Activated CD4-positive, alpha-beta T cell treated with anti-CD3 and anti-CD28 coated beads for 4 hours (primary cell): ENCODE data around the gene PSMC3.

Source experiments
- DNase-seq, 2 donors: peaks; one replicate each; pipeline ENCODE4 v3.0.0-alpha.2; 2020

PSMC3 gene

DNA sequence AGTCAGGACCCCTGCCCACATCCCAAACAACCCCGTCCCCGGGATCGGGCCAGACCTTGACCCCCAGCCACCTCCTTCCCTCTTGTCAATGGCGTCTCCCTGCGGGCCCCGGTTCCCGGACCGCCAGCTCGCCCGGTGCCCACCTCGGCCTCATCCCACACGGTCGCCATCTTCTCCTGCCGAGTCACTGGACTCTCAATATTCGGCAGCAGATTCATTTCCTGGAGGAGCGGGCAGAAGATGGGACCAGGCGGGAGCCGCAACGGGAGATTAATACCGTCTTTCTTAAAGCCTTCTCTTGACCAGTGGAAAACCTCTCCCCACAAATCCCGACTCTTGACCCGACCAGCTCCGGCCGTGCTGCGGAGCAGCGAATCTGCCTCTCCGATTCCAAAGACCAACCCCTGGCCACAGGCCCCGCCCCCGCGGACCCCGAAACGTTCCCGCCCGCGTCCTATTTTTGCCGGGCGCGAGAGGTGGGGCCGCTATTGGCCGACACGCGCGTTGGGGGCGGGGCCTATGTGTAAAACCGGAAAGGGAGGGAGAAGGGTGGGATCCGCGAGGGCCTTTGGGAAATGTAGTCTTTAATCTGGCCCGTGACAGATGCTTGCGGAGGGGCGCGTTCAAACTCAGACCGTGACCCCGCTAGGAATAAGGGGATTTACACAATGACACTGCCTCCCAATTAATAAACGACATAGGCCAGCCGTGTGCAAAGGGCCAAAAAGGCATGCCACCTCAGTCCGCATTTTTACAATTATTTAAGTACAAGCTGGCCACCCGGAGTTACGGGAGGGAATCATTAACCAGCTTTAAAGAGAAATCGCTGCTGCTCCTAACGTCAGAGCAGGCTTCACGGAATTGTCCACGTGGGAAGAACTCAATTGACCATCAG, at the start of gene PSMC3:
TSS of gene PSMC3 (minus strand) at position 378 of the 895 bp plus-strand sequence. CDS start at position 218, 160 bp downstream.
- peak; percentile 99 for DNase-seq

DNA sequence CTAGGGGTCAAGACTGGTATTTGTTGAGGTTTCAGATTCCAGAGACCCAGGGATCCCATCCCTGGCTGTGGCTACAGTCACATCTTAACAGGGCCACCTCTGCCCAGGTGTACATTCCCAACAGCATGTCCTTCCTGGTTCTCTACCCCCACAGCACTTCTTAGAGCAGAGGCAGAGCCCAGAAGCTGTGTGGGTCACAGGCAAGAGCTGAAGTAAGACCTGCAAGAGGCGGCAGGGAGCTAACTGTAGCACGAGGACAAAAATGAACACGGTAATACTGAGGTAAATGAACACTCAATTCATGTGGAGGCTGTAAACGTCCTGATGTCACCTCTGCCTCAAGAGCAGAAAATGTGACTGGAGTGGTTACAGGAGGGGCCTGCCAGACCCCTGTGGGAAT, 44.4 kb upstream of the PSMC3 start:
- DNase-seq = no peak

DNA sequence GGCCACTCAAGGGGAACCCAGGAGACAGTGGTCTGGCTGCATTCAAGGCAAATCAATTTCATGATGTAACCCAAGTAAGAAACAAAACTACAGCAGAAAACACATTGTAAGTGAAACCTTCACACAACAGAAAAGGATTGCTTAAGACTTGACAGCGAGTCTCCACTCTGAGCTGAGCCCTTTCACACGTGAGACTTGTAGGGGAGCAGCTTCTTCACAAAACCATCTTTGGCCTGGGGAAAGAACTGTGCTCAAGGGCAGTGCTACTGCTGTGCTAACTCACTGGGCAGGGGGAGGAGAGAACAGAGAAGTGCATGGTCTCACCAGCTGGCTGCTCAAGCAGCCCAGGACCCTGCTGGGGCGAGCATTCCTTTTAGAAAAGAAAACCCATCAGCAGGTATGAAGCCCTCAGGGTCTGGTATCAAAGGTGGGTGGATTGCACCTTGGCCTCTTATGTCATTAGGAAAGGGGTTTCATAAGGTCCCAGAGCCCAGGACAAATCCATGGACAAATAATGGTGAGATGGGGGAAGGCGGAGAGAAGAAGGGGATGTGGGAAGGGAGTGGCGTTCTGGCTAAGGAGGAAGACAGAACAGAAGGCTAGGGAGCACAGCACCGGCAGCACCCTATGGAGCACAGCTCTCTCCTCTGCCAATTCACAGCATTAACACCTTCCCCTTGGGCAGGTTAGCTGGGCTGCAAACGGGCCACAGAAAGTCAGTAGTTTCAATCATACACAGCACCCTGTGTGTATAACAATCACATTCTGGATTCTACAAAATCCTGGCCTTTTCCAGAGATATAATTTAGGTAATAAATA, 43.3 kb upstream of the PSMC3 start:
- no peak for DNase-seq

DNA sequence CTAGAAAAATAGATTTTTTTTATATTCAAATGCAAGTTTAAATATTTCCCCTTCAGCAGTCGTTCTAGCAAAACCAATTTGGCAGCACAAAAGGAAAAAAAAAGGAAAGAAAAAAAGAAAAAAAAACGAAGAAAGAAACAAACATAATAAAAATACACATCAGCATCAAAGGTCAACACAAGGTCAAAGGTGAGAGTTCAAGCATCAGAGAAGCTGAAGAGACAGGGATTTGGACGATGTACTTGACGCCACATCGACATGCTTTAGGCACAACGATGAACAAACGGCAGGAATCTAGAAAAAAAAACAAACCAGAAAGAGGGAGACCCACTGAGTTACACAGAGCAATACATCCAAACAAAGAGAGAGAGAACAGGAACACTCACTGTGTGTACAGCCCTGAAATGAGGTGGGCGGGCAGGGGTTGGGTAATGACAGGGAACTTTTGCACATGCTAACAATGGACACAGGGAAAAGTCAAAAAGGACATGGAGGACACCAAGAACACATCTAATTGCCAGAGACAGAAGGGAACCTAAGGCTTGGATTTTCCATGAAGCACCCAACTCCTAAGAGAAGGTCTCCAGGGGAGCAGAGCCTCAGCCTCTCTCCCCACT, 42.5 kb upstream of the PSMC3 start:
- DNase-seq = no peak

DNA sequence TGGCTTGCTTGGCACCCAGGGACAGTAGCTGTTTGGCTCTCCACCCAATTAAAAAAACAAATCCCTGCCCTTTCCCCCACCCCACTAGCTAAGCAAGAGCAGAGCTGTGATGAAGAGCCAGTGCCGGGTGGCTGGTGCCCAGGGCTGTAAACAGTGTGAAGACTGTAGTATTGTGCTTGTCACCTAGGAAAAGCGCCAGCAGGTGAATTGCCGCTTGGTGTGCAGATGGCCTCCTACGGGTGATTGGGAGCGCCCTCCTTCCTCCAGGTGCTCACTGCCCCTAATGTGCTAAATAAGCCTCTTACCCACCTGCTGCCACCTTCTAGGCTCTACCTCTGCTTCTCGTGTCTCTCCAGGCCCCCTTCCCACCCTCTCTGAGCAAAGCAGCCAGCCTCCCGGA, 41.1 kb upstream of the PSMC3 start:
- no peak for DNase-seq

DNA sequence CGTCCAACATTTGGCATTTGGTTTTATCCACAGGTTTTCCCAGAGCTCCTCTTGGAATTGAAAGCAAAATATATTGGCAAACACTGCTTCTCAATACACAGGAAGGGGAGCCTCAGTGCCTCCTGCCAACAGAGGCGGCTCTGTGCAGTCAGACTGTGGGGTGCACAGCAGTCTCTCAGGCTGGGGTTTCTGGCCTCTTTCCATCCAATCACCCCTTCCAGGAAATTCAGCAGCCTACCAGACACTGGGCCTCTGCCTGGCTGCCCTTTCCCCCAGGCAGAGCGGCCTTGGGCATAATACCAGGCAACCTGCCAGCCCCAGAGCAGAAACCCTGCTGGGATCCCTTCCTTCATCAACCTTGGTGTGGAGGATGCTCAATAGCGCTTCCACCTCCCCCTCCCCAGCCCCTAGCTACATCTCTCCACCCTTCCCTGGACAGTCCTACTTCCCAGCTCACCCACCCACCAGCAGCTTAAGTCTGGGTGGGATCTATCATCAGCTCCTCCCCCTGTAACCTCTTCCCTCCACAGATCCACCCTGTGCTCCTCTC, 40.5 kb upstream of the PSMC3 start:
- no peak for DNase-seq

DNA sequence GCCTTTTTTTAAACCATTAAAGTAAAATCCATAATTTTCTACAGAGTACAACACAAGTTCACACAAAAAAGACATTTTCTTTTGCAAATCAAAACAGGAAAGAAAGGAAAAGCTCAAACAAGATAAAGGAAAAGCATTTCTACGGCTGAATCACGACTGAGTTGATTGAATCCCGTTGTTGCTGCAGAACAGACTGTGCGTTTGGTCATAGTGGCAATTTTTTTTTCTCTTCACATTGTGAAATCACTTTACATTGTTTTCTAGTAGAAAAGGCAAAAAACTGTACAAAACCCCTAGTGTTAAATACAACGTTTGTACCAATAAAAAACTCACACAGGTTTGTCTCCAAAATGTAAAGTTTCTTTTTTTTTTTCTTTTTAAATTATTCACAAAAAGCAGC, 40.0 kb upstream of the PSMC3 start:
- DNase-seq = no peak

DNA sequence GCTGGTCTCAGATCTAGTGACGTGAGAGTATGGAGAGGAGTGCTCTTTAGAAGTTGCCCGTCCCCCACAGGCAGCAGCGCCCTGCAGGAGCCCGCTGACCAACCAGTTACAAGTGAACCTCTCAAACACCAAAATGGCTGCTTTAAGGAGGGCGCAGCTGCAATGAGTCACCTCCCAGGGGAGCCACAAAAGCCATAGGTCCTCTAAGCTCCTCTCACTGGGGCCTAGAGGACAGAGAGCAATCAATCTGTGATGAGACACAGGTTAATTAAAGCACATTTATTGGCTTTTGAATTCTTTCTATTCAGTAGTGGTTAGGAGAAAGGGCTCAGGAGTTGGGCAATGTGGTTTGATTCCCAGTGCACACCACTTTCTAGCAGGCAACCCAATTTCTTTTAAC, 38.2 kb upstream of the PSMC3 start:
- no peak for DNase-seq

DNA sequence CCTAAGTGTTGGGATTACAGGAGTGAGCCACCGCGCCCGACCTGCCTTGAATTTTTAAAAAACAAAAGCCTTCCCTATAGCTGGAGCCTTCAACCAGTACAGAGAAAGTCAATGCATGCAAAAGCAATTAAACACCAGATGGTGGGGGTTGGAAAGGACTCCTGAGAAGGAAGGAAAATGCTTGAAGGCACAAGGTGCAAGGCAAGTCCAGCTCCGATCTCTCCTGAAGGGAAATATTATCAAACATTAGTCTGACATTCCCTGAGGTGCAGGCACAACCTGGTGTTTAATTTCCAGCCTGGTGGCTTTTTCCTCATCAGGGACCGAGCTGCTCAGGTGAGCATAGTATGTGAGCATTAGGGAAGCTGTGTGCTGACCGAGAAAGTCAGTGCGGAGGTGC, 35.6 kb upstream of the PSMC3 start:
- DNase-seq = no peak

DNA sequence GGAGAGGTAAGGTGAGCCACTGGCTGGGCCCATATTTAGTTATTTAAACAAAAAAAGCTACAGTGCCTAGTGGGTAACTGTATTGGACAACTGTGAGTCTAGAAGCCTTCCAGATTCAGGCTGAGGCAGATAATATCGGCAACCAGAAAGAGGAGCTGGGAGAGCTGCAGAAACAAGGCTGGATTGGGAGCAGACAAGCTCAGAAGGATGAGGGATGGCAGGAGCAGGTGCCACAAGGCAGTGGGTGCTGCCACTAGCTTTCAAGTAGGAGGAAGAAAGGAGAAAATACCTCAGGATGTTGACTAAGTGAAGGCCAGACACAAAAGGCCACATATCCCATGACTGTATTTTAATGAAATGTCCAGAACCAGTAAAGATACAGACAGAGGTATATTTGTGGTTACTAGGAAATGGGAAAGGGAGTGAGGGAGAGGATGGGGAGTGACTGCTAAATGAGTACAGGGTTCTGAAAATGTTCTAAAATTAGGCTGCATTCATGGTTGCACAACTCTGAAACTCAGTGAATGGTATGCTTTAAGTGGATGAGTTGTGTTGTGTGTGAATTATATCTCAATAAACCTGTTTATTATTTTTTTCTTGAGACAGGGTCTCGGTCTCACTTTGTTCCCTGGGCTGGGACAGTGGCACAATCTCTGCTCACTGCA, 34.5 kb upstream of the PSMC3 start:
- no peak for DNase-seq

DNA sequence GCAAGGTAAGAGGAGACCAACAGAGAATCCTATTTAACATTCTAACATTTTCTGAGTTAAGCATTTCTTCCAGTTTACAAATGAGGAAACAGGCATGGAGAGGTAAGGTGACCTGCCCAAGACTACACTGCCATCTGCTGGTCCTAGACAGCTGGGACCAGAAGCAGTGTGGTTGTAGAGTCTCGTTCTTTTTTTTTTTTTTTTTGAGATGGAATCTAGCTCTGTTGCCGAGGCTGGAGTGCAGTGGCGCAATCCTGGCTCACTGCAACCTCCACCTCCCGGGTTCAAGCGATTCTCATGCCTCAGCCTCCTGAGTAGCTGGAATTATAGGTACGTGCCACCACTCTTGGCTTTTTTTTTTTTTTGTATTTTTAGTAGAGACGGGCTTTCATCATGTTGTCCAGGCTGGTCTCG, 28.0 kb upstream of the PSMC3 start:
- DNase-seq = peak; percentile 55 to 66

DNA sequence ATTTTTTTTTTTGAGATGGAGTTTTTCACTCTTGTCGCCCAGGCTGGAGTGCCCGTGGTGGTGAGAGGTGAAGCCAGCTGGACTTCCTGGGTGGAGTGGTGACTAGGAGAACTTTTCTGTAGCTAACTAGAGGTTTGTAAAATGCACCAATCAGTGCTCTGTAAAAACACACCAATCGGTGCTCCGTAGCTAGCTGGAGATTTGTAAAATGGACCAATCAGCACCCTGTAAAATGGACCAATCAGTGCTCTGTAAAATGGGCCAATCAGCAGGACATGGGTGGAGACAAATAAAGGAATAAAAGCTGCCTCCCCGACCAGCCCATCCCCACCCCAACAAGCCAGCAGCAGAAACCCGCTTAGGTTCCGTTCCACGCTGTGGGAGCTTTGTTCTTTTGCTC, 27.1 kb upstream of the PSMC3 start:
- DNase-seq = no peak

DNA sequence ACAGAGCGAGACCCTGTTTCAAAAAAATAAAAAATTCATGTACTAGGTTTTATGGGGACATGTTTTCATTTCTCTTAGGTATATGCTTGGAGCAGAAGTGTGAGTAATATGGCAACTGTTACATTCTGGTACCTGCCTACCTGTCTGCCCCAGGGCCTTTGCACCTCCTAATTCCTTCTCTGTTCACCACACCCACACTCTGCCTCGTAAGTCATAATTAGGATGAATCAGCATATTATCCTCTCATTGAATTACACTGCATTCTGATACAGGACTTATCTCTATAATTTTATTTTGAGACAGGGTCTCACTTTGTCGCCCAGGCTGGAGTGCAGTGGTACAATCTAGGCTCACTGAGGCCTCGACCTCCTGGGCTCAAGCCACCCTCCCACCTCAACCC, 25.8 kb upstream of the PSMC3 start:
- no peak for DNase-seq

DNA sequence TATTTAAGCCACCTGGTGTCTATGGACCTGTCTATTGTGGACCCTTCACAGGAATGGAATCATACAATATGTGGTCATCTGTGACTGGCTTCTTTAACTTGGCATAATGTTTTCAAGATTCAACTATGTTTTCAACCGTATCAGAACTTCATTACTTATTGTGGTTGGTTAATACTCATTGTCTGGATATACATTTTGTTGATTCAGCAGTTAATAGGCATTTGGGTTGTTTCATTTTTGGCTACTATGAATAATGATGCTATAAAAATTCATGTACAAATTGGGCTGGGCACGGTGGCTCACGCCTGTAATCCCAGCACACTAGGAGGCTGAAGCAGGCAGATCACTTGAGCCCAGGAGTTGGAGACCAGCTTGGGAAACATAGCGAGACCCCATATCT, 25.2 kb upstream of the PSMC3 start:
- no peak for DNase-seq

DNA sequence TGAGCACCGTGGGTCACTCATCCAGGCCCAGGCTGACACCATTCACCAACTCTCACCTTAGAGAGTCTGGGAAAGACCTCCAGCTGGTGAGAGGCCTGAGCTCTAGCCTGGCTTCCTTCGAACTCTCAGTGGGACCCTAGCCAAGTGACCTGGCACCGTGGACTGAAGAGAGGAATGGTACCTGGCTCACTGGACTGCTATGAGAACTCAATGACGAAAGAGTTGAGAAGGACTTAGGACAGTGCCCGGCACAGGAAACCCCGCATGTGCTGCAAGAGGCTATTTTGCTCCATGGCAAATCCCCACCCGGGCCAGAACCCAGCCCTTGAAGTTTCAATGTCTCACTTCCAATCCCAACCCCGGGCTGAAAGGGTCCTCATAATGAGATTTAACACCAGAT, 23.3 kb upstream of the PSMC3 start:
- no peak for DNase-seq

DNA sequence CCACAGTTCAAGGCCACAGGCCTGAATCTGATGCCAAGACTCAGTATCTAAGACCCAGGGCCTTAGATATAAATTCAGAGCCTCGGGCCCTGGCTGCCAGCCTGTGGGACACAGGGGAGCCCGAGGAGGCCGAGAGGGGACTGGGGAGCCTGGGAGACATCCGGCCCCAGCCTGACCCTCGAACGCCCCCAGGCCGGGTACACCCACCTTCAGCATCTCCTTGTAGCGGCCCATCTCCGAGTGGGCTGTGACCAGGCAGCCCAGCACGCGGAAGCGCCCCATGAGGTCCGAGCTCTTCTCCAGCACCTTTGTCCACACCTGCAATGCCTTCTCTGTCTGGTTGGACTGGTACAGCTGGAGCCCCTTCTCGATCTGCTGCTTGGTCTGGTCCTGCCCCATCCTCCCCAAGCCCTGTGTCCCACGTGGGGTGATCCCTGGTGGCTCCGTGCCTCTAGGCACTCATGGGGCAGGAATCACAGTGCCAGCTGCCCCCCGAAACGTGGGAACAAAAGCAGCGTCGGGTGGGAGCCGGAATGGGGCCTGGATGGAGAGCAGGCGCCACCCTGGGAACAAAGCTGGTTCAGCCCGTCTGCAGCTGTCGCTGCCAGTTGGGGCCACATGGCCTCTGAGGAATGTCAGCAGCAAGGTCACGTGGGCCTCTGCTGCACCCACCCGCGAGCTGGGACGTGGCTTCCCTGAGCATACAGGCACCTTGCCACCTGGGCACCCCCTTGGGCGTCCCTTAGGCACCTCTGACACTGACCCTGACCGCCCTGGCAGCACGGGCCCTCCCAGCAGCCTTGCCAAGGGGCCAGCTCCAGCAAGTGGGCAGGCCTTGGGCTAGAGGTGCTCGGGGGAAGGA, 22.6 kb upstream of the PSMC3 start, which contains the start of gene RAPSN:
TSS of gene RAPSN (minus strand) at position 571 of the 862 bp plus-strand sequence. CDS start at position 399, 172 bp downstream.
- no peak for DNase-seq

DNA sequence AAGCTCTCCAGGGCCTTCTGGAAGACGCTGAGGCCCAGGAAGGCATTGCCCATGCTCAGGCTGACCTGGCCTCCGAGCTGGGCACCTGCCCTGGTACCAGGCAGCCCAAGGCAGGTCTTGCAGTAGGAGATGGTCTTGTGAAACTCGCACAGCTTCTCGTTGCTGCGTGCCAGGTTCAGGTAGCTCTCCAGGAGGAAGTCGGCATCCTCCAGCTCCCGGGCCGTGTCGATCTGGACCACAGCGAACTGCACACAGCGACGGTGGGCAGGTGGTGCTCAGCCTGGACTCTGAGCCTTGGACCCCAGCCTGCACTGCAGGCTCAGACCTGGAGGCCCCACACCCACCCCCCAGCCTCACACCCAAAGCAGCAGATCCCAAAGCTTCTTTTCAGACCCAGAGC, 21.7 kb upstream of the PSMC3 start:
- no peak for DNase-seq

DNA sequence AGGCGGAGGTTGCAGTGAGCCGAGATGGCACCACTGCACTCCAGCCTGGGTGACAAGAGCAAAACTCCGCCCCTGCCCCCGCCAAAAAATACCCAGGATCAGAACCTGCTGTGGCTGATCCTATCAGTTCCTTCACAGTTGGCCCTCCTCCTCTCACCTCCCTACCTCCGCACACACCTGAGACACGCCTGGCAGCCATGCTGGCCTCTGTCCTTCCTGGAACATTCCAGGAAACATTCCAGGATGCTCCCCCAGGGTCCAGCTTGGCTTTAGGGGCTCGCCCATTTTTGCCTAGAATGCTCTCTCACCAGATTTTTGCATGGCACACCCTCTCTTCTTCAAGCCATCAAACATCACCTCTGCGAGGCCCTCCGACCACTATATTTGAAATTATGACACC, 20.6 kb upstream of the PSMC3 start:
- no peak for DNase-seq

DNA sequence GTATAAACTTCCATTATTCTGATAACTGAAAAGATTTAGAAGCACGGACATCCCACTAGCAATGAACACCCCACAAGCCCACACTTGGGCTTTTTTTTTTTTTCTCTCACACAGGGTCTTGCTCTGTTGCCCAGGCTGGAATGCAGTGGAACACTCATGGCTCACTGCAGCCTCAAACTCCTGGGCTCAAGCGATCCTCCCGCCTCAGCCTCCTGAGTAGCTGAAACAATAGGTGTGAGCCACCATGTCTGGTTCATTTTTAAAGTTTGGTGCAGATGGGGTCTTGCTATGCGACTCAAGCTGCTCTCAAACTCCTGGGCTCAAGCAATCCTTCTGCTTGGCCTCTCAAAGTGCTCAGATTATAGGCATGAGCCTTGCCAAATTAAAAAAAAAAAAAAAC, 19.6 kb upstream of the PSMC3 start:
- no peak for DNase-seq

DNA sequence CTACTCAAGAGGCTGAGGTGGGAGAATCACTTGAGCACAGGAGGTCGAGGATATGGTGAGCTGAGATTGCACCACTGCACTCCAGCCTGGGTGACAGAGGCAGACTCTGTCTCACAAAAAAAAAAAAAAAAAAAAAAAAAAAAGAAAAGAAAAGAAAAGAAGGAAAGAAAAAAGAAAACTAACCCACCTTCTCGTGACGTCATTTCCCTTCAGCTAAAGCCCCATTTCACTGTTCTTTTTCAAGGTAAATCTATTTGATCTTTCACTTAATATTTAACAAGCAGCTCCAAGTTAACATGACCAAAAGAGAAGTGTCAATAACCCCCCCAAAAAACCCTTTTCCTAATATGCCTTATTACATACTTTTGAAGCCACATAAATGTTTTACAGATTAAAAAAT, 17.6 kb upstream of the PSMC3 start:
- DNase-seq = no peak

DNA sequence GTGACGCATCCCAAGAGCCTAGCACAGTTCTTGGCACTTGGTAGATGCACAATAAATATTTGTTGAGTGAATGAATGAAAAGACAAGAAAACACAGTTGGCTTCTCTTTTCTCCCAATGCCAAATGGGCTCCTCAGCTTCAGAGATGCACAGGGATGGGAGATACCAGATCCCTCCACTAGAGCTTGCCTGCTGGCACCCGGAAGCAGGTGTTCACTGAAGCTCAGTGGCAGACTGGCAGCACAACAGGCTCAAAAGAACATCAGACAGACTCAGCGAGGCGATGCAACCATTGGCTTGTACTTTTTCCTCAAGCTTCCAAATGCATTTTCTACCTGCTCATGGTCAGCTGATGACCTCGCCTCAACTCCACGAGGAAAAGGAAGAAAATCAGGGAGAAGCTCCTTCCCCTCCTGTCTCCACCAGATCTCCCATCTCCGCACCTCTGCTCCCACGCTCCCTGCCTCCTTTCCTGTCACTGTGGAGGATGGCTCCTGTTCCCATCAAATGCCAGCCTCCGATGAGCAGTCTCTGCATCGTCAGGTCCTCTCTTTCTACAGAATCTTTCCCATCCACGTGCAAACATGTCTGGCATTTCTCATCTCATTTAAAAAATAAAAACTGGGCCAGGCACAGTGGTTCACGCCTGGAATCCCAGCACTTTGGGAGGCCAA, 16.9 kb upstream of the PSMC3 start:
- no peak for DNase-seq
